ENCODE measurements around the gene TULP4.
"Not testable (repeated sequence)": the region's sequence is repeated elsewhere in the genome, so short reads cannot be mapped to it uniquely, and the experiment has no call there.

The TULP4 gene

GRCh38 chr6:158296854-158297324 lies 15.4 kb upstream of the TULP4 start:
- DNase-seq, result not testable (repeated sequence)

- not testable (repeated sequence) for DNase-seq
Measured at GRCh38 chr6:158297657-158298056, 14.6 kb upstream of the TULP4 start.

- not testable (repeated sequence) for DNase-seq
Measured at GRCh38 chr6:158300306-158301143, 11.7 kb upstream of the TULP4 start.

GRCh38 chr6:158301561-158301960 lies 10.7 kb upstream of the TULP4 start:
- DNase-seq, result not testable (repeated sequence)

GRCh38 chr6:158302195-158302796 lies 10.0 kb upstream of the TULP4 start:
- not testable (repeated sequence) for DNase-seq

- no peak for DNase-seq
Measured at GRCh38 chr6:158303210-158303731, 9.0 kb upstream of the TULP4 start.

GRCh38 chr6:158304254-158304653 lies 8.0 kb upstream of the TULP4 start:
- DNase-seq, result no peak

- DNase-seq, result no peak
Measured at GRCh38 chr6:158309814-158310213, 2.5 kb upstream of the TULP4 start.

GRCh38 chr6:158311193-158311592 lies 1.1 kb upstream of the TULP4 start:
- no peak for DNase-seq

- no peak for DNase-seq
Measured at GRCh38 chr6:158311626-158312025, 639 bp upstream of the TULP4 start.

GRCh38 chr6:158312672-158313397 lies 570 bp downstream of the TULP4 start:
- no peak for DNase-seq

GRCh38 chr6:158313989-158314388 lies 1.7 kb downstream of the TULP4 start:
- no peak for DNase-seq

GRCh38 chr6:158314737-158315136 lies 2.5 kb downstream of the TULP4 start:
- no peak for DNase-seq

- no peak for DNase-seq
Measured at GRCh38 chr6:158316022-158316421, 3.8 kb downstream of the TULP4 start.

- no peak for DNase-seq
Measured at GRCh38 chr6:158321960-158322359, 9.7 kb downstream of the TULP4 start.

- no peak for DNase-seq
Measured at GRCh38 chr6:158322400-158322723, 10.1 kb downstream of the TULP4 start.

GRCh38 chr6:158322724-158323560 lies 10.7 kb downstream of the TULP4 start:
- DNase-seq, result no peak

- DNase-seq, result no peak
Measured at GRCh38 chr6:158323561-158323958, 11.3 kb downstream of the TULP4 start.

GRCh38 chr6:158324136-158324535 lies 11.9 kb downstream of the TULP4 start:
- no peak for DNase-seq

- no peak for DNase-seq
Measured at GRCh38 chr6:158327211-158327610, 14.9 kb downstream of the TULP4 start.

- DNase-seq, result no peak
Measured at GRCh38 chr6:158328952-158329351, 16.7 kb downstream of the TULP4 start.

GRCh38 chr6:158329531-158329930 lies 17.3 kb downstream of the TULP4 start:
- no peak for DNase-seq

Data from central memory CD4-positive, alpha-beta T cell (primary cell).